SU-DHL-6 (cell line): Measurements from ENCODE around the gene WDPCP.

Experiments
- H2AFZ ChIP-seq: fragments of 200-600 bp; sonication (generic); 2 replicates; pipeline ENCODE4 v1.6.1; 2014; ENCODE audit warnings: low read depth, mild to moderate bottlenecking, moderate library complexity, mixed read lengths, antibody characterized with exemption, low read length; ENCODE audit not compliant: severe bottlenecking
- H3F3A ChIP-seq: fragments of 200-600 bp; shearing (Covaris generic); 2 replicates; pipeline ENCODE4 v1.6.0; 2016; ENCODE audit warnings: antibody characterized with exemption, mild to moderate bottlenecking; ENCODE audit not compliant: insufficient read depth
- H3K27ac ChIP-seq: fragments of 200-600 bp; sonication (generic); 2 replicates; pipeline ENCODE4 v1.5.1; 2016; ENCODE audit warnings: low read depth, mild to moderate bottlenecking, low read length, moderate library complexity, mixed read lengths
- H3K27me3 ChIP-seq: fragments of 200-600 bp; sonication (generic), shearing (Covaris generic); 2 replicates; pipeline ENCODE4 v1.6.0; 2014; ENCODE audit warnings: mild to moderate bottlenecking, low read length
- H3K36me3 ChIP-seq: fragments of 200-600 bp; sonication (generic); 2 replicates; pipeline ENCODE4 v1.6.1; 2014; ENCODE audit warnings: mild to moderate bottlenecking, low read length, mixed read lengths
- H3K4me2 ChIP-seq: fragments of 300-600, 200-600 bp; shearing (Covaris generic), sonication (generic); 2 replicates; pipeline ENCODE4 v1.6.0; 2014; ENCODE audit warnings: low read length, low read depth, mild to moderate bottlenecking; ENCODE audit not compliant: poor library complexity, severe bottlenecking
- H3K4me3 ChIP-seq: fragments of 200-600 bp; sonication (generic); 2 replicates; pipeline ENCODE4 v1.5.1; 2014; ENCODE audit warnings: antibody characterized with exemption, low read length, mild to moderate bottlenecking, mixed read lengths; ENCODE audit not compliant: insufficient read depth, poor library complexity, severe bottlenecking
- H3K79me2 ChIP-seq: fragments of 200-600 bp; sonication (generic); 2 replicates; pipeline ENCODE4 v1.6.1; 2014; ENCODE audit warnings: mild to moderate bottlenecking, low read length, moderate library complexity; ENCODE audit not compliant: insufficient read depth
- H3K9ac ChIP-seq: fragments of 200-600 bp; sonication (generic); 2 replicates; pipeline ENCODE4 v1.7.0; 2014; ENCODE audit warnings: mild to moderate bottlenecking, low read length
- H3K9me2 ChIP-seq: fragments of 200-600 bp; sonication (generic); replicated peaks from 2 replicates; pipeline ENCODE4 v1.6.1; 2014; ENCODE audit warnings: low read length; ENCODE audit not compliant: insufficient read depth
- H3K9me3 ChIP-seq: fragments of 200-600 bp; sonication (generic); 2 replicates; pipeline ENCODE4 v1.6.1; 2014; ENCODE audit warnings: low read length, mixed read lengths; ENCODE audit not compliant: insufficient read depth
- H4K20me1 ChIP-seq: fragments of 200-600 bp; sonication (generic); 2 replicates; pipeline ENCODE4 v1.6.1; 2014; ENCODE audit warnings: low read depth, mild to moderate bottlenecking, antibody characterized with exemption, low read length, moderate library complexity, mixed read lengths
- EZH2phosphoT487 ChIP-seq: fragments of 200-600 bp; sonication (generic), shearing (Covaris generic); conservative IDR thresholded peaks from 2 replicates; pipeline ENCODE4 v1.6.1; 2018; ENCODE audit warnings: mild to moderate bottlenecking, antibody characterized with exemption, low read length, moderate library complexity, mixed read lengths
- TF ChIP-seq, protein P1 (sequence below): fragments of 200-600 bp; sonication (generic); IDR thresholded peaks from one replicate; pipeline ENCODE4 v1.5.1; 2017; ENCODE audit warnings: antibody characterized with exemption, mild to moderate bottlenecking, low read length, moderate library complexity; ENCODE audit not compliant: insufficient read depth, poor library complexity, severe bottlenecking

WDPCP gene

DNA sequence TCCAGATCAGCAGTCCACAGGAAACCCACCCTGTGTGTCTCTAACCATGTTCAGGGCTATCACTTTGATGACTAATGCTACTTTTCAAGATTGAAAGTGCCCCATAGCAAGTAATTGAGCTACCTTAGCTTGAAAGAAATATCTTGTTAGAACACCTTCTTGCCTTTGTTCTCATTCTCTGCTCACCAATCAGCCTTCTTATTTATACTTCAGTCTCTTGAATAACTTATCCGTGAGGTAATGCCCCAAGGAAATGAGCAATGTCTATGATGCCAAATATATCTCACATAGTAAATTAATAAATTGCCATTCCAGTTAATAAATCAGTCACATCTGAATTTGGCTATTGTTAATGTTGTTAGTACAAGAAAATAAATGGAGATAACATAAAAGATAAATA is 141.6 kb downstream of the WDPCP start:
- no peaks in the 10 kb centered on the region for H3K79me2 ChIP-seq
- no peak overlapping the region for H3K4me2 ChIP-seq
- H3K36me3 ChIP-seq = 0 out of 2 replicates have a peak, but pooled peaks cover 5% of the 10 kb centered on the region
- H3K4me3 ChIP-seq = no peak overlapping the region
- H2AFZ ChIP-seq = no peak overlapping the region
- TF ChIP-seq, protein P1, sequence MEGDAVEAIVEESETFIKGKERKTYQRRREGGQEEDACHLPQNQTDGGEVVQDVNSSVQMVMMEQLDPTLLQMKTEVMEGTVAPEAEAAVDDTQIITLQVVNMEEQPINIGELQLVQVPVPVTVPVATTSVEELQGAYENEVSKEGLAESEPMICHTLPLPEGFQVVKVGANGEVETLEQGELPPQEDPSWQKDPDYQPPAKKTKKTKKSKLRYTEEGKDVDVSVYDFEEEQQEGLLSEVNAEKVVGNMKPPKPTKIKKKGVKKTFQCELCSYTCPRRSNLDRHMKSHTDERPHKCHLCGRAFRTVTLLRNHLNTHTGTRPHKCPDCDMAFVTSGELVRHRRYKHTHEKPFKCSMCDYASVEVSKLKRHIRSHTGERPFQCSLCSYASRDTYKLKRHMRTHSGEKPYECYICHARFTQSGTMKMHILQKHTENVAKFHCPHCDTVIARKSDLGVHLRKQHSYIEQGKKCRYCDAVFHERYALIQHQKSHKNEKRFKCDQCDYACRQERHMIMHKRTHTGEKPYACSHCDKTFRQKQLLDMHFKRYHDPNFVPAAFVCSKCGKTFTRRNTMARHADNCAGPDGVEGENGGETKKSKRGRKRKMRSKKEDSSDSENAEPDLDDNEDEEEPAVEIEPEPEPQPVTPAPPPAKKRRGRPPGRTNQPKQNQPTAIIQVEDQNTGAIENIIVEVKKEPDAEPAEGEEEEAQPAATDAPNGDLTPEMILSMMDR = no peak
- H3K9me2 ChIP-seq = no peaks in the 10 kb centered on the region
- H3K27me3 ChIP-seq = no peaks in the 10 kb centered on the region
- H4K20me1 ChIP-seq = no peaks in the 10 kb centered on the region
- H3F3A ChIP-seq = no peaks in the 10 kb centered on the region
- no peak overlapping the region for H3K9ac ChIP-seq
- H3K27ac ChIP-seq = no peak overlapping the region
- no peaks in the 10 kb centered on the region for H3K9me3 ChIP-seq

- Histone ChIP-seq H2AFZ (no peak overlapping the region), H3F3A (no peaks in the 10 kb centered on the region), H4K20me1 (no peaks in the 10 kb centered on the region), H3K9ac (no peak overlapping the region), H3K79me2 (no peaks in the 10 kb centered on the region), H3K27ac (no peak overlapping the region), H3K4me3 (no peak overlapping the region), H3K9me2 (no peaks in the 10 kb centered on the region), H3K9me3 (no peaks in the 10 kb centered on the region), H3K27me3 (no peaks in the 10 kb centered on the region), H3K36me3 (0 out of 2 replicates have a peak, but pooled peaks cover 5% of the 10 kb centered on the region), H3K4me2 (no peak overlapping the region)
- no peak for TF ChIP-seq EZH2phosphoT487
- TF ChIP-seq, protein P1 = no peak
These were observed 143.6 kb downstream of the WDPCP start for GRCh38 chr2:63444565-63445288.

DNA sequence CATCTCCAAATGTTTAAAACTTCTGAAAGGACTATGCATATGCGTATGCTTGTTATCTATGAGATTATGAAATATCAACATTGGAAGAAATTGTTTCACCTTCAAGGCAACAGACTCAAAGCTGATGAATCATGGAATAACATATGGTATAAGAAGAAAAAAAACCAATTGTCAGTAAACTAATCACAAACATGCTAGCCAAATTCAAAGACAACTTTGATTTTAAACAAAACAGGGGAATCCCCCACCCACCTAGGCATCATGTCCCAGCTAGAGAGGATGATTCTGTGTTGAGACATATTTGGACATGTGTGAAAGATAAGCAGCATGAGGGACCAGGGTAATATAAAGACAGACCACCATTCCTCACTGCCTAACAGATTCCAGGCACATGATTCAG is 147.7 kb downstream of the WDPCP start:
- Histone ChIP-seq H3K4me3 (no peak overlapping the region), H4K20me1 (no peaks in the 10 kb centered on the region), H3F3A (no peaks in the 10 kb centered on the region), H2AFZ (no peak overlapping the region), H3K4me2 (no peak overlapping the region), H3K36me3 (no peaks in the 10 kb centered on the region), H3K9ac (no peak overlapping the region), H3K27me3 (no peaks in the 10 kb centered on the region), H3K9me3 (no peaks in the 10 kb centered on the region), H3K27ac (no peak overlapping the region), H3K9me2 (no peaks in the 10 kb centered on the region), H3K79me2 (no peaks in the 10 kb centered on the region)
- TF ChIP-seq, protein P1 = no peak
- no peak for TF ChIP-seq EZH2phosphoT487
